ENCODE results near the gene SAYSD1. TPM values are rescaled to one million over a fixed set of nuclear protein-coding genes. Genes with fewer than 3 reads are reported as not detected.

Gene SAYSD1
- total RNA-seq, 1 experiment from 2014 or later, result 9.4 TPM

DNA sequence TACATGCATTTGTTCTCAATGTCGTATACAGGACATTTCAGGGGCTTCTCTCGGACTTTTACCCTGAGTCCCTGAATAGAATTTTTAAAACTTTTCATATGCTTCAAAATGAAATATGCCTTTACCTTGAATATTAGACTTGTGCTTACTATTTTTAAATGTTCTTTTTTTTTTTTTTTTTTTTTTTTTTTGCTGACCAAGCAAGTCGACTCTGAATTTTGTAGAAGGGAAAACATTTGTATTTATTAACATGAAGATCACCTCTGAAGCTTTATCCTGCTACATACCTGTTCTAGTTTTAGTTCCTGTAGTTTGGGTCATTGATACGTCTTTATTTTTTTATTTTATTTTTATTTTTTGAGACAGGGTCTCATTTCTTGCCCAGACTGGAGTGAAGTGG is 39.7 kb upstream of the SAYSD1 start:
- no CpG with 5 or more reads among the region's 4 CpGs for WGBS (ENCODE audit: extremely low coverage, insufficient read length, low lambda C conversion rate)
- no peak overlapping the region for H4K91ac ChIP-seq (ENCODE audit: insufficient read length, low read depth, low read length)
- peaks cover 8 to 9% of the 10 kb centered on the region in 2 experiments for H3K9me3 Mint-ChIP-seq

More for the DNA sequence above, 39.7 kb upstream of the SAYSD1 start:
- Histone ChIP-seq H3K9me3 (ENCODE audit: control insufficient read depth, low read depth, low read length) (no peaks in the 10 kb centered on the region), H2BK12ac (ENCODE audit: insufficient read length, low read depth, low read length) (no peak overlapping the region), H4K5ac (ENCODE audit: insufficient read length, low read depth, low read length) (no peak overlapping the region), H3K4me1 (ENCODE audit: insufficient read depth, low read length) (no peaks in the 10 kb centered on the region), H3K27ac (ENCODE audit: insufficient read length, low read depth, low read length) (no peak overlapping the region), H3K27me3 (ENCODE audit: insufficient read depth, low read length) (no peaks in the 10 kb centered on the region), H4K20me1 (ENCODE audit: control insufficient read depth, insufficient read depth, insufficient read length) (no peaks in the 10 kb centered on the region), H2AFZ (ENCODE audit: low read length) (no peak overlapping the region), H2BK20ac (ENCODE audit: low read depth, low read length, poor library complexity, severe bottlenecking) (no peak overlapping the region), H2BK5ac (ENCODE audit: insufficient read length, low read length) (no peak overlapping the region), H3K4ac (ENCODE audit: low read depth, low read length) (no peak overlapping the region), H3K56ac (ENCODE audit: insufficient read length, low read depth, low read length) (no peak overlapping the region), H3K18ac (ENCODE audit: insufficient read length, low read depth, low read length) (no peak overlapping the region), H3K9ac (ENCODE audit: extremely low read depth, insufficient read length, low read length) (no peak overlapping the region), H3K23ac (ENCODE audit: insufficient read length, low read depth, low read length) (no peak overlapping the region), H2AK5ac (ENCODE audit: insufficient read length, low read length) (no peak overlapping the region), H3K4me2 (ENCODE audit: insufficient read depth, insufficient read length, low read length) (no peak overlapping the region), H3K79me1 (ENCODE audit: insufficient read depth, low read depth, low read length, poor library complexity, severe bottlenecking) (no peaks in the 10 kb centered on the region), H2BK120ac (ENCODE audit: low read depth, low read length, poor library complexity, severe bottlenecking) (no peak overlapping the region), H3T11ph (ENCODE audit: low read length) (no peak overlapping the region), H3K79me2 (ENCODE audit: insufficient read depth, low read length) (no peaks in the 10 kb centered on the region), H2BK15ac (ENCODE audit: low read depth, low read length) (no peak overlapping the region), H3K14ac (ENCODE audit: insufficient read depth, low read length) (no peak overlapping the region), H4K8ac (replicated peaks; ENCODE audit: insufficient read length, low read depth, low read length) (no peak overlapping the region), H3K23me2 (ENCODE audit: insufficient read length, low read depth, low read length, poor library complexity, severe bottlenecking) (no peaks in the 10 kb centered on the region)
- Mint-ChIP-seq H3K27ac (no peak overlapping the region), H3K27me3 (ENCODE audit: low read depth) (peaks cover 7% of the 10 kb centered on the region), H3K4me1 (peaks cover 6% of the 10 kb centered on the region in 2 experiments; a peak in 3 of 4 replicates), H3K4me3 (no peak overlapping the region), H3K36me3 (ENCODE audit: insufficient read depth in 1 of 3, low read depth in 3 of 3) (peaks cover 4 to 6% (median 6%) of the 10 kb centered on the region in 3 experiments; a peak in 5 of 7 replicates)
- TF ChIP-seq CTCF (conservative IDR thresholded peaks at IDR 0.05), result no peak
- no peak for DNase-seq

Measured in H9 (cell line).